Measurements from ENCODE around the gene SERAC1.

Gene SERAC1

GRCh38 chr6:158087224-158087867, 80.7 kb downstream of the SERAC1 start:
- Histone ChIP-seq H3K27ac (ENCODE audit: low read depth, low read length) (no peak overlapping the region), H3K4ac (ENCODE audit: low read depth, low read length) (no peak overlapping the region)
- no peak for DNase-seq

GRCh38 chr6:158086504-158087223, 81.4 kb downstream of the SERAC1 start:
- H3K4ac ChIP-seq (ENCODE audit: low read depth, low read length), result no peak overlapping the region
- H3K27ac ChIP-seq (ENCODE audit: low read depth, low read length), result no peak overlapping the region
- no peak for DNase-seq
- no peak overlapping the region for H4K8ac ChIP-seq (ENCODE audit: low read depth, low read length)
- H3K4me2 ChIP-seq (ENCODE audit: low read length), result no peak overlapping the region
- H3K56ac ChIP-seq (ENCODE audit: low read length), result no peak overlapping the region
- no peak overlapping the region for H3K4me3 ChIP-seq (ENCODE audit: low read length)
- no CpG with 5 or more reads among the region's 32 CpGs for WGBS (ENCODE audit: extremely low coverage, insufficient coverage, low lambda C conversion rate)
- no peaks in the 10 kb centered on the region for H3K79me1 ChIP-seq (ENCODE audit: low read length)
- no peak overlapping the region for H3K9ac ChIP-seq (ENCODE audit: low read length)
- H4K5ac ChIP-seq (ENCODE audit: low read length), result no peak overlapping the region
- H3K36me3 ChIP-seq (ENCODE audit: control insufficient read depth, insufficient read depth, low read length), result peaks cover 1% of the 10 kb centered on the region
- no peak overlapping the region for H2BK120ac ChIP-seq (ENCODE audit: low read depth, low read length)
- H3K23ac ChIP-seq (ENCODE audit: low read length), result no peak overlapping the region
- H2BK15ac ChIP-seq (replicated peaks; ENCODE audit: low read depth), result no peak overlapping the region
- no peak overlapping the region for H3K18ac ChIP-seq (ENCODE audit: low read length)
- no peak overlapping the region for H2AK5ac ChIP-seq (ENCODE audit: low read length)
- H3K79me2 ChIP-seq (ENCODE audit: control insufficient read depth, insufficient read depth, low read length), result no peaks in the 10 kb centered on the region
- H2BK5ac ChIP-seq (ENCODE audit: low read length), result no peak overlapping the region
- H3K4me1 ChIP-seq (ENCODE audit: control insufficient read depth, low read depth, low read length), result no peaks in the 10 kb centered on the region
- H3K27me3 ChIP-seq (ENCODE audit: insufficient read depth, low read length, poor library complexity), result no peaks in the 10 kb centered on the region

More at GRCh38 chr6:158087224-158087867, 80.7 kb downstream of the SERAC1 start:
- Histone ChIP-seq H2BK120ac (ENCODE audit: low read depth, low read length) (no peak overlapping the region), H3K4me1 (ENCODE audit: control insufficient read depth, low read depth, low read length) (no peaks in the 10 kb centered on the region), H3K79me1 (ENCODE audit: low read length) (no peaks in the 10 kb centered on the region), H3K27me3 (ENCODE audit: insufficient read depth, low read length, poor library complexity) (no peaks in the 10 kb centered on the region), H3K56ac (ENCODE audit: low read length) (no peak overlapping the region), H3K4me3 (ENCODE audit: low read length) (no peak overlapping the region), H3K36me3 (ENCODE audit: control insufficient read depth, insufficient read depth, low read length) (peaks cover 1% of the 10 kb centered on the region), H3K79me2 (ENCODE audit: control insufficient read depth, insufficient read depth, low read length) (no peaks in the 10 kb centered on the region), H3K4me2 (ENCODE audit: low read length) (no peak overlapping the region), H2BK15ac (replicated peaks; ENCODE audit: low read depth) (no peak overlapping the region), H3K23ac (ENCODE audit: low read length) (no peak overlapping the region), H3K18ac (ENCODE audit: low read length) (no peak overlapping the region), H4K5ac (ENCODE audit: low read length) (no peak overlapping the region), H3K9ac (ENCODE audit: low read length) (no peak overlapping the region), H2BK5ac (ENCODE audit: low read length) (no peak overlapping the region), H4K8ac (ENCODE audit: low read depth, low read length) (no peak overlapping the region), H2AK5ac (ENCODE audit: low read length) (no peak overlapping the region)
- no CpG with 5 or more reads among the region's 14 CpGs for WGBS (ENCODE audit: extremely low coverage, insufficient coverage, low lambda C conversion rate)

GRCh38 chr6:158086054-158086503, 82.0 kb downstream of the SERAC1 start:
- no peak overlapping the region for H2BK15ac ChIP-seq (replicated peaks; ENCODE audit: low read depth)
- no peak overlapping the region for H3K56ac ChIP-seq (ENCODE audit: low read length)
- no peak overlapping the region for H2BK5ac ChIP-seq (ENCODE audit: low read length)
- no CpG with 5 or more reads among the region's 2 CpGs for WGBS (ENCODE audit: extremely low coverage, insufficient coverage, low lambda C conversion rate)
- H3K36me3 ChIP-seq (ENCODE audit: control insufficient read depth, insufficient read depth, low read length), result peaks cover 1% of the 10 kb centered on the region
- H3K4ac ChIP-seq (ENCODE audit: low read depth, low read length), result no peak overlapping the region
- no peak overlapping the region for H2AK5ac ChIP-seq (ENCODE audit: low read length)
- no peak overlapping the region for H2BK120ac ChIP-seq (ENCODE audit: low read depth, low read length)
- H3K27ac ChIP-seq (ENCODE audit: low read depth, low read length), result no peak overlapping the region
- H3K18ac ChIP-seq (ENCODE audit: low read length), result no peak overlapping the region
- H3K79me1 ChIP-seq (ENCODE audit: low read length), result no peaks in the 10 kb centered on the region
- H3K4me3 ChIP-seq (ENCODE audit: low read length), result no peak overlapping the region
- no peak for DNase-seq
- H3K27me3 ChIP-seq (ENCODE audit: insufficient read depth, low read length, poor library complexity), result no peaks in the 10 kb centered on the region
- no peak overlapping the region for H3K4me2 ChIP-seq (ENCODE audit: low read length)
- H3K9ac ChIP-seq (ENCODE audit: low read length), result no peak overlapping the region
- H3K23ac ChIP-seq (ENCODE audit: low read length), result no peak overlapping the region
- H4K5ac ChIP-seq (ENCODE audit: low read length), result no peak overlapping the region
- H4K8ac ChIP-seq (ENCODE audit: low read depth, low read length), result no peak overlapping the region
- H3K79me2 ChIP-seq (ENCODE audit: control insufficient read depth, insufficient read depth, low read length), result no peaks in the 10 kb centered on the region
- no peaks in the 10 kb centered on the region for H3K4me1 ChIP-seq (ENCODE audit: control insufficient read depth, low read depth, low read length)

GRCh38 chr6:158085261-158086053, 82.6 kb downstream of the SERAC1 start:
- Histone ChIP-seq H3K79me2 (ENCODE audit: control insufficient read depth, insufficient read depth, low read length) (no peaks in the 10 kb centered on the region), H3K4me3 (ENCODE audit: low read length) (no peak overlapping the region), H2AK5ac (ENCODE audit: low read length) (no peak overlapping the region), H3K9ac (ENCODE audit: low read length) (no peak overlapping the region), H3K56ac (ENCODE audit: low read length) (no peak overlapping the region), H3K4me2 (ENCODE audit: low read length) (no peak overlapping the region), H3K27ac (ENCODE audit: low read depth, low read length) (no peak overlapping the region), H2BK5ac (ENCODE audit: low read length) (no peak overlapping the region), H2BK15ac (replicated peaks; ENCODE audit: low read depth) (no peak overlapping the region), H3K4ac (ENCODE audit: low read depth, low read length) (no peak overlapping the region), H2BK120ac (ENCODE audit: low read depth, low read length) (no peak overlapping the region), H3K79me1 (ENCODE audit: low read length) (no peaks in the 10 kb centered on the region), H3K36me3 (ENCODE audit: control insufficient read depth, insufficient read depth, low read length) (peaks cover 1% of the 10 kb centered on the region), H3K23ac (ENCODE audit: low read length) (no peak overlapping the region), H3K27me3 (ENCODE audit: insufficient read depth, low read length, poor library complexity) (no peaks in the 10 kb centered on the region), H3K4me1 (ENCODE audit: control insufficient read depth, low read depth, low read length) (no peaks in the 10 kb centered on the region), H4K8ac (ENCODE audit: low read depth, low read length) (no peak overlapping the region), H4K5ac (ENCODE audit: low read length) (no peak overlapping the region), H3K18ac (ENCODE audit: low read length) (no peak overlapping the region)
- no peak for DNase-seq
- no CpG with 5 or more reads among the region's 21 CpGs for WGBS (ENCODE audit: extremely low coverage, insufficient coverage, low lambda C conversion rate)

GRCh38 chr6:158083455-158084325, 84.4 kb downstream of the SERAC1 start:
- no peak overlapping the region for H4K8ac ChIP-seq (ENCODE audit: low read depth, low read length)
- no CpG with 5 or more reads among the region's 23 CpGs for WGBS (ENCODE audit: extremely low coverage, insufficient coverage, low lambda C conversion rate)
- H3K4me3 ChIP-seq (ENCODE audit: low read length), result no peak overlapping the region

More at GRCh38 chr6:158083455-158084325, 84.4 kb downstream of the SERAC1 start:
- Histone ChIP-seq H2BK5ac (ENCODE audit: low read length) (no peak overlapping the region), H3K4me2 (ENCODE audit: low read length) (no peak overlapping the region), H2AK5ac (ENCODE audit: low read length) (no peak overlapping the region), H3K36me3 (ENCODE audit: control insufficient read depth, insufficient read depth, low read length) (peaks cover 1% of the 10 kb centered on the region), H2BK120ac (ENCODE audit: low read depth, low read length) (no peak overlapping the region), H3K18ac (ENCODE audit: low read length) (no peak overlapping the region), H2BK15ac (replicated peaks; ENCODE audit: low read depth) (no peak overlapping the region), H3K4me1 (ENCODE audit: control insufficient read depth, low read depth, low read length) (no peaks in the 10 kb centered on the region), H3K23ac (ENCODE audit: low read length) (no peak overlapping the region), H3K4ac (ENCODE audit: low read depth, low read length) (no peak overlapping the region), H3K9ac (ENCODE audit: low read length) (no peak overlapping the region), H3K79me1 (ENCODE audit: low read length) (no peaks in the 10 kb centered on the region), H4K5ac (ENCODE audit: low read length) (no peak overlapping the region), H3K56ac (ENCODE audit: low read length) (no peak overlapping the region), H3K79me2 (ENCODE audit: control insufficient read depth, insufficient read depth, low read length) (no peaks in the 10 kb centered on the region), H3K27ac (ENCODE audit: low read depth, low read length) (no peak overlapping the region), H3K27me3 (ENCODE audit: insufficient read depth, low read length, poor library complexity) (no peaks in the 10 kb centered on the region)
- DNase-seq, result no peak

Data from mesendoderm (in vitro differentiated cells).